NOMO-1 treated with dmso at 0.1 percent for 144 hours (cell line): Measurements from ENCODE around the gene RPH3AL.

ENCODE experiments used
- DNase-seq: peaks from one replicate; lab custom pipeline; 2025; ENCODE audit not compliant: unreplicated experiment; lab: John Stamatoyannopoulos, UW

RPH3AL gene

GRCh38 chr17:337022-337420 lies 15.6 kb downstream of the RPH3AL start:
- DNase-seq, result no peak

GRCh38 chr17:336110-337021 lies 16.2 kb downstream of the RPH3AL start:
- no peak for DNase-seq

GRCh38 chr17:335691-336090 lies 16.9 kb downstream of the RPH3AL start:
- no peak for DNase-seq

GRCh38 chr17:334974-335481 lies 17.6 kb downstream of the RPH3AL start:
- no peak for DNase-seq

GRCh38 chr17:333626-334396 lies 18.8 kb downstream of the RPH3AL start:
- DNase-seq, result no peak

GRCh38 chr17:332558-333322 lies 19.9 kb downstream of the RPH3AL start:
- no peak for DNase-seq

- DNase-seq, result no peak
Measured at GRCh38 chr17:332023-332422, 20.6 kb downstream of the RPH3AL start.

- no peak for DNase-seq
Measured at GRCh38 chr17:330993-331701, 21.5 kb downstream of the RPH3AL start.

GRCh38 chr17:329784-330420 lies 22.7 kb downstream of the RPH3AL start:
- no peak for DNase-seq

GRCh38 chr17:327971-328370 lies 24.6 kb downstream of the RPH3AL start:
- no peak for DNase-seq

- DNase-seq, result no peak
Measured at GRCh38 chr17:327296-327695, 25.3 kb downstream of the RPH3AL start.

GRCh38 chr17:326010-326621 lies 26.5 kb downstream of the RPH3AL start:
- no peak for DNase-seq

GRCh38 chr17:325270-326009 lies 27.2 kb downstream of the RPH3AL start:
- DNase-seq, result no peak

GRCh38 chr17:323721-324571 lies 28.7 kb downstream of the RPH3AL start:
- DNase-seq, result no peak

GRCh38 chr17:323181-323580 lies 29.4 kb downstream of the RPH3AL start:
- DNase-seq, result no peak

GRCh38 chr17:322006-322780 lies 30.4 kb downstream of the RPH3AL start:
- DNase-seq, result no peak

GRCh38 chr17:321386-321941 lies 31.1 kb downstream of the RPH3AL start:
- no peak for DNase-seq
